ENCODE data around the gene IL15RA. TPM values are rescaled to one million over a fixed set of nuclear protein-coding genes. Genes with fewer than 3 reads are reported as not detected.

IL15RA gene
- total RNA-seq (6.8 and 9.3 TPM in 2 replicates), polyA plus RNA-seq (4.6 and 9.6 TPM in 2 replicates), polyA minus RNA-seq (3.2 and 5.4 TPM in 2 replicates)
- 5.4 TPM for total RNA-seq (2013)

GRCh38 chr10:5977471-5978229 is at the start of gene IL15RA:
TSS of gene IL15RA (minus strand) at chr10:5977543. CDS start at chr10:5977492, 51 bp downstream.
- H3K27me3 ChIP-seq (replicated peaks in 1 of 4; ENCODE audit: control extremely low read depth in 1 of 4, control insufficient read depth in 3 of 4, insufficient read depth in 4 of 4, low read length in 3 of 4), result peaks cover 0 to 3% (median 0%) of the 10 kb centered on the region in 4 experiments
- DNase-seq (peak; percentile 88), ATAC-seq (ENCODE audit: low read depth) (peak; percentile 77)
- Mint-ChIP-seq H3K4me1 (peaks cover 29% of the 10 kb centered on the region), H3K27ac (peak within 1 kb of the TSS; percentile 95), H3K4me3 (peak within 1 kb of the TSS; percentile 90), H3K27me3 (no peaks in the 10 kb centered on the region), H3K9me3 (ENCODE audit: insufficient read depth) (no peaks in the 10 kb centered on the region)
- H3K4me1 ChIP-seq (ENCODE audit: control insufficient read depth in 2 of 2, insufficient read depth in 2 of 2, low read length in 2 of 2), result peaks cover 8 to 27% of the 10 kb centered on the region in 2 donors
- H4K20me1 ChIP-seq (ENCODE audit: control insufficient read depth, insufficient read depth, low read length, poor library complexity, severe bottlenecking), result no peaks in the 10 kb centered on the region
- peak; percentile 43 for TF ChIP-seq CTCF (IDR thresholded peaks at IDR 0.05)
- no peak for TF ChIP-seq EZH2 (IDR thresholded peaks at IDR 0.05; ENCODE audit: borderline replicate concordance, insufficient read depth, low read depth, low read length, poor library complexity, severe bottlenecking)
- ChIA-PET CTCF (interaction anchor here (0.8 to 3.0 kb wide), 7 partner anchors 37 to 109 kb away, joined by 3 to 16 read pairs (median 4); partner anchors contain the start of genes ANKRD16 and FBH1), POLR2A (no interaction called here)
- peaks cover 21% of the 10 kb centered on the region for H3K79me2 ChIP-seq (ENCODE audit: control insufficient read depth, insufficient read depth, low read length)
- peak within 1 kb of the TSS; percentile 94 for H3K9ac ChIP-seq (ENCODE audit: low read length)
- peak within 1 kb of the TSS; percentile 74 to 96 (median 93) for H3K4me3 ChIP-seq (ENCODE audit: control extremely low read depth in 1 of 5, extremely low read depth in 1 of 5, insufficient read depth in 1 of 5, low read depth in 2 of 5, low read length in 4 of 5)
- peak within 1 kb of the TSS; percentile 95 for H3K4me2 ChIP-seq (replicated peaks; ENCODE audit: low read depth, low read length, poor library complexity, severe bottlenecking)
- H3K9me3 ChIP-seq (ENCODE audit: control extremely low read depth in 1 of 3, control insufficient read depth in 2 of 3, insufficient read depth in 1 of 3, low read length in 2 of 3), result no peaks in the 10 kb centered on the region
- H3K36me3 ChIP-seq (replicated peaks in 1 of 2; ENCODE audit: control extremely low read depth in 1 of 2, control insufficient read depth in 1 of 2, extremely low read depth in 1 of 2, insufficient read depth in 2 of 2, low read length in 1 of 2), result no peaks in the 10 kb centered on the region
- intact Hi-C loops (cut with micrococcal nuclease), result loop anchor here (1.0 to 10.0 kb wide), 8 partner anchors 37 to 1497 kb away; partner anchors contain the start of genes FBH1, GDI2 and TASOR2
- H2AFZ ChIP-seq (ENCODE audit: insufficient read depth, low read depth, low read length, poor library complexity, severe bottlenecking), result peak within 1 kb of the TSS; percentile 96
- WGBS (ENCODE audit: insufficient coverage), result under 1% methylated on average over 77 of the region's 80 CpGs
- peak within 1 kb of the TSS; percentile 65 to 75 for H3K27ac ChIP-seq (ENCODE audit: low read length in 2 of 2)

Measured in B cell (primary cell).